ENCODE results near the gene DPYSL5.

DNA sequence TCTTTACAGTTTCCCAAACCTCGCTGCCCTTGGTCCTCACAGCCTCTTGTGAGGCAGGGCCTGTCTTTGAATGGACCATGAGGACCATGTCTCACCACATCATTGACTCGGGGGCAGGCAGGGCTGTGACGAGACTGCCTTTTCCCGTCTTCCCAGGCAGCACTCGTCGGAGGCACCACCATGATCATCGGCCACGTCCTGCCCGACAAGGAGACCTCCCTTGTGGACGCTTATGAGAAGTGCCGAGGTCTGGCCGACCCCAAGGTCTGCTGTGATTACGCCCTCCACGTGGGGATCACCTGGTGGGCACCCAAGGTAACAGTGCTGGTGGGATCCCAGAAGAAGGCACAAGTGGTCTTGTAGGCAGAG lies 76.8 kb downstream of the DPYSL5 start:
- TF ChIP-seq GATA2 (IDR thresholded peaks at IDR 0.05; ENCODE audit: low read depth, low read length) (no peak), GATA3 (IDR thresholded peaks at IDR 0.05; ENCODE audit: low read depth, low read length) (no peak)
